SH-SY5Y (cell line): Measurements from ENCODE around the gene ELP5.

Experiments used
- GATA2 ChIP-seq: IDR thresholded peaks from 2 replicates; pipeline ENCODE4 v1.6.1; 2011; ENCODE audit warnings: mild to moderate bottlenecking, low read depth, low read length
- GATA3 ChIP-seq: IDR thresholded peaks from 2 replicates; pipeline ENCODE4 v1.6.1; 2011; ENCODE audit warnings: low read depth, mild to moderate bottlenecking, low read length, moderate library complexity

ELP5 gene

GRCh38 chr17:7290685-7291084 is 38.7 kb downstream of the ELP5 start:
- TF ChIP-seq GATA3 (no peak), GATA2 (no peak)

- TF ChIP-seq GATA2 = no peak
- no peak for TF ChIP-seq GATA3
Observed at GRCh38 chr17:7292194-7292593, 40.2 kb downstream of the ELP5 start.

DNA sequence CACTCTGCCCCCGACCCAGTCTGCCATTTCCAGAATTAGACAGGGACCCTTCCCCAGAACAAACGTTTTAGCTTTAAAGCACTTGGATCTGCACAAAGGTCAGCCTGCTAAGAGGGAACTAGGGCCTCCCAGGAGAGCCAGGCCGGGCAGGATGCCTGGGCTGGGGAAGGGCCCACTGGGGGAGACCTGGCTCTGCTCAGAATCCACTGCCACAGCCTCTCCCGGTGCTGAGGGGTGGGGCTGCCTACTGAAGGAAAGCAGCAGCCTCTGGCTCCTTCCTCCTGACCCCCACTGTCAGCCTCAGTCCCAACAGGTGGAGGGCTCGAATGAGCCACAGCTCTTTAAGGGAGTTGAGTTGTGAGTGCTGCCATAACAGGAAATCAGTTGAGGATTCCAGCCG is 40.7 kb downstream of the ELP5 start:
- TF ChIP-seq GATA3 = no peak

DNA sequence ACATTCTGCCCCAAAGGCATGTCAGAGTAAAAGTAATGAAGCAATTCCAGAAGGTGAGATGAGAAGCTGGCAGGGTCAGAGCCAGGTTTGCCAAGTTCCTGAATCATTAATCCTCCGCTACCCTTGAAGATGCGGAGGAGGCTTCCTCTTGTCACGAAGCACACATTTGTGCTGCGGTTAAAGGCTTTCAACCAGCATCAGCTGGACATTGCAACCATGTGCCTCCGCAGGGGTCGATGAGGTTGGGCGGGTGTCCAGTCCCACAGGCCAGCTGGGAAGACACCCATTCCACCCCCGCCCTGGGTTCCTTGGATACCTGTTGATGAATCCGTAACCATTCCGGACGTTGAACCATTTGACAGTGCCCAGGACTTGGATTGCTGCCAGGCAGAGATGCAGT is 41.1 kb downstream of the ELP5 start:
- TF ChIP-seq GATA2 (no peak), GATA3 (no peak)

- TF ChIP-seq GATA2 = no peak
- no peak for TF ChIP-seq GATA3
Observed at GRCh38 chr17:7293816-7294613, 42.0 kb downstream of the ELP5 start.

GRCh38 chr17:7294614-7295153 is 42.7 kb downstream of the ELP5 start, which contains the start of gene YBX2:
Gene YBX2 (minus strand): TSS chr17:7294639. CDS start chr17:7294500, 139 bp downstream.
- TF ChIP-seq GATA2 (no peak), GATA3 (no peak)

DNA sequence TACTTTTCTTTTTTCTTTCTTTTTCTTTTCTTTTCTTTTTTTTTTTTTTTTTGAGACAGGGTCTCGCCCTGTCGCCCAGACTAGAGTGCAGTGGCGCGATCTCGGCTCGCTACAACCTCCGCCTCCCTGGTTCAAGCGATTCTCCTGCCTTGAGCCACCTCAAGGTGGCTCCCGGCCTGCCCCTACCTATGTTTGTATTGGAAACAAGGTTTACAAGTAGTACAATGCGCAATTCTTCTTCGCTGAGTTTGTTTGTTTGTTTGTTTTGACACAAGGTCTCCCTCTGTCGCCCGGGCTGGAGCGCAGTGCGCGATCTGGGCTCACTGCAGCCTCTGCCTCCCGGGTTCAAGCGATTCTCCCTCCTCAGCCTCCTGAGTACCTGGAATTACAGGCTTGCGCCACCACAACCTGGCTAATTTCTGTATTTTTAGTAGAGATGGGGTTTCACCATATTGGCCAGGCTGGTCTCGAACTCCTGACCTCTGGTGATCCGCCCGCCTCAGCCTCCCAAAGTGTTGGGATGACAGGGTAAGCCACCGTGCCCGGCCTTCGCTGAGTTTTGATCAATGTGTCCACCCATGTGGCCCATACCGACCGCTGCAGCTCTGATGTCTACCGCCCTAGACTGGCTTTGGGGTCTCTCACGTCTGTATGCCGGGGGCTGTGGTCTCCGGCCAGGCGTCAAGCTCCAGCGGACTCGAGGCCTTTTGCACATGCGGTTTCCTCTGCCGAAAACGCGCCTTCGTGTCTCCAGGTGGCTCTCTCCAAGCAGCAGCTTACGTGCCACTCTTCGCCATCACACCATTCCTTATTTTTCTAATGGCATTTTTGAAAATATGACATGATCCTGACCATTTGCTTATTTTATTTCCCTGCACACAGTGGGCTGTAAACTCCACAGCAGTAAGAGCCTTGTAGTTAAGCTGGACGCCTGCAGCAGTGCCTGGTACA is 43.5 kb downstream of the ELP5 start:
- TF ChIP-seq GATA2 = no peak
- no peak for TF ChIP-seq GATA3

GRCh38 chr17:7296189-7296861 is 44.3 kb downstream of the ELP5 start:
- no peak for TF ChIP-seq GATA3
- TF ChIP-seq GATA2 = no peak

- TF ChIP-seq GATA2 (no peak), GATA3 (no peak)
Observed at GRCh38 chr17:7304179-7304578, 52.2 kb downstream of the ELP5 start.

GRCh38 chr17:7306911-7307685 is 55.1 kb downstream of the ELP5 start, which contains the start of gene EIF5A:
Gene EIF5A (plus strand): TSS chr17:7307628. CDS start chr17:7309636, 2,008 bp downstream.
- TF ChIP-seq GATA2 (peak; percentile 74), GATA3 (no peak)

DNA sequence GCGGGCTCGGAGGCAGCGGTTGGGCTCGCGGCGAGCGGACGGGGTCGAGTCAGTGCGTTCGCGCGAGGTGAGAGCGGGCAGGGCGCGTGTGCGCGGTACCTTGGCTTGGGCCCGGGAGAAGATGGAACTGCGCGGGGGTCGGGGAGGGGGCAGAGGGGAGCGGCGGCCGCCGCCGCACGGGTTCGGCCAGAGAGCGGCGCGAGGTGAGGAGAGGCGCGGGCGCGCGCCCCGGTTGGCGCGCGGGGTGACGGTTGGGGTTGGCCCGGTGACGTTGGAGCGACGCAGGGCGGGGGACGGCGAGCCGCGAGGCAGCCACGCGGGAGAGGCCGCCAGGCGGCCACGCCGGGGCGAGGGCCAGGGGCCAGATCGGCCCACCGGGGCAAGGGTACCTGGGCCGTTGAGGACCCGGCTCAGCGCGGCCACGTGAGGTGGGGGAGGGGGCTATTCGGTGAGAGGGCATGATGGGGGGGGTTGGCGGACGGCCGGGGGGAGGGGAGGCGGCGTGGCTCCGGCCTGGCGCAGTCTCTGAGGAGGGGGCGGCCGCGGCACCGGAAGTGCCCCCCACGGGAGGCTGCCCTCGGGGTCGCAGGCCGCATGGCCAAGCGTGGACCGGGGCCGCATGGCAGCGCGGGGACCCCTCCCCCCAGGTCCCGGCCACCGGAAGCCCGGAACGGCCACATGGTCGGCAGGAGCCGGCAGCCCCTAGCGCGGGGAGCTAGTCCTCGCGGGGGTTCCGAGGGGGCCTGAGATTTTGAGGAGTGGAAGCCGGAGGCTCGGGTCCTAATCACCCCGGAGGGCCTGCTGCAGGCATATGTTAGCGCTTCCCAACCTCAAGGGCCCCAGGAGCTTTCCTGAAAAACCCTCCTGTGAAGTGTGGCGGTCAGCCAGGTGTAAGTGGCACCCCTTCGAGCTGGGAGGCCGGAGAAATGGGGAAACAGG is 55.9 kb downstream of the ELP5 start:
- no peak for TF ChIP-seq GATA2
- TF ChIP-seq GATA3 = no peak
